OCI-LY1 (cell line): ENCODE measurements around the gene NMT2.

Experiments used
- CTCF ChIP-seq: fragments of 200-600 bp; sonication (generic), shearing (Covaris generic); IDR thresholded peaks from 2 replicates; pipeline ENCODE4 v1.5.1; 2017; ENCODE audit warnings: mild to moderate bottlenecking, antibody characterized with exemption, low read length, moderate library complexity, mixed read lengths
- EZH2 ChIP-seq: fragments of 200-600 bp; sonication (generic), shearing (Covaris generic); IDR thresholded peaks from 2 replicates; pipeline ENCODE4 v1.8.0; 2017; ENCODE audit warnings: borderline replicate concordance, mixed run types, mild to moderate bottlenecking, antibody characterized with exemption, low read length, moderate library complexity, mixed read lengths

GRCh38 chr10:15146366-15146765 is 22.1 kb downstream of the NMT2 start:
- TF ChIP-seq EZH2 (no peak), CTCF (peak; percentile 16; the same call in 1 of the 2 replicates)
